ENCODE results near the gene SWAP70.

SWAP70 gene

GRCh38 chr11:9722023-9722422, 58.1 kb downstream of the SWAP70 start:
- H3K9ac ChIP-seq (ENCODE audit: insufficient read length, low read depth) = no peak overlapping the region
- H3K27me3 ChIP-seq (ENCODE audit: insufficient read depth, insufficient read length) = no peaks in the 10 kb centered on the region
- TF ChIP-seq YY1 (IDR thresholded peaks at IDR 0.05; ENCODE audit: insufficient read depth, insufficient read length) (no peak), SUZ12 (IDR thresholded peaks at IDR 0.05; ENCODE audit: extremely low read depth, insufficient read depth, insufficient read length) (no peak), ZNF274 (IDR thresholded peaks at IDR 0.05; ENCODE audit: low read depth, low read length) (no peak)
- H3K9me3 ChIP-seq (ENCODE audit: insufficient read depth, low read length) = no peaks in the 10 kb centered on the region
- no peak overlapping the region for H3K4me3 ChIP-seq (ENCODE audit: insufficient read length, low read depth)
- H3K36me3 ChIP-seq (ENCODE audit: insufficient read depth, insufficient read length, low read length) = peaks cover 33% of the 10 kb centered on the region
- peaks cover 4% of the 10 kb centered on the region for H3K4me1 ChIP-seq (ENCODE audit: insufficient read depth, insufficient read length)
- no peak for DNase-seq (ENCODE audit: low read depth, low spot score)

- Histone ChIP-seq H3K9ac (ENCODE audit: insufficient read length, low read depth) (no peak overlapping the region), H3K36me3 (ENCODE audit: insufficient read depth, insufficient read length, low read length) (peaks cover 40% of the 10 kb centered on the region), H3K27me3 (ENCODE audit: insufficient read depth, insufficient read length) (no peaks in the 10 kb centered on the region), H3K4me3 (ENCODE audit: insufficient read length, low read depth) (no peak overlapping the region), H3K9me3 (ENCODE audit: insufficient read depth, low read length) (no peaks in the 10 kb centered on the region), H3K4me1 (ENCODE audit: insufficient read depth, insufficient read length) (peaks cover 4% of the 10 kb centered on the region)
- TF ChIP-seq SUZ12 (IDR thresholded peaks at IDR 0.05; ENCODE audit: extremely low read depth, insufficient read depth, insufficient read length) (no peak), ZNF274 (IDR thresholded peaks at IDR 0.05; ENCODE audit: low read depth, low read length) (no peak), YY1 (IDR thresholded peaks at IDR 0.05; ENCODE audit: insufficient read depth, insufficient read length) (no peak)
- DNase-seq (ENCODE audit: low read depth, low spot score) = no peak
Measured at GRCh38 chr11:9722893-9723292, 59.0 kb downstream of the SWAP70 start.

GRCh38 chr11:9726321-9727022, 62.6 kb downstream of the SWAP70 start:
- Histone ChIP-seq H3K36me3 (ENCODE audit: insufficient read depth, insufficient read length, low read length) (peaks cover 56% of the 10 kb centered on the region), H3K4me3 (ENCODE audit: insufficient read length, low read depth) (no peak overlapping the region), H3K9me3 (ENCODE audit: insufficient read depth, low read length) (no peaks in the 10 kb centered on the region), H3K9ac (ENCODE audit: insufficient read length, low read depth) (no peak overlapping the region), H3K4me1 (ENCODE audit: insufficient read depth, insufficient read length) (peaks cover 4% of the 10 kb centered on the region), H3K27me3 (ENCODE audit: insufficient read depth, insufficient read length) (no peaks in the 10 kb centered on the region)
- no peak for DNase-seq (ENCODE audit: low read depth, low spot score)
- no peak for TF ChIP-seq SUZ12 (IDR thresholded peaks at IDR 0.05; ENCODE audit: extremely low read depth, insufficient read depth, insufficient read length)
- TF ChIP-seq ZNF274 (IDR thresholded peaks at IDR 0.05; ENCODE audit: low read depth, low read length) = no peak
- TF ChIP-seq YY1 (IDR thresholded peaks at IDR 0.05; ENCODE audit: insufficient read depth, insufficient read length) = no peak

GRCh38 chr11:9728058-9728457, 64.2 kb downstream of the SWAP70 start:
- Histone ChIP-seq H3K4me3 (ENCODE audit: insufficient read length, low read depth) (no peak overlapping the region), H3K4me1 (ENCODE audit: insufficient read depth, insufficient read length) (no peaks in the 10 kb centered on the region), H3K9me3 (ENCODE audit: insufficient read depth, low read length) (no peaks in the 10 kb centered on the region), H3K9ac (ENCODE audit: insufficient read length, low read depth) (no peak overlapping the region), H3K27me3 (ENCODE audit: insufficient read depth, insufficient read length) (no peaks in the 10 kb centered on the region), H3K36me3 (ENCODE audit: insufficient read depth, insufficient read length, low read length) (peaks cover 61% of the 10 kb centered on the region)
- no peak for DNase-seq (ENCODE audit: low read depth, low spot score)
- no peak for TF ChIP-seq ZNF274 (IDR thresholded peaks at IDR 0.05; ENCODE audit: low read depth, low read length)
- no peak for TF ChIP-seq YY1 (IDR thresholded peaks at IDR 0.05; ENCODE audit: insufficient read depth, insufficient read length)
- no peak for TF ChIP-seq SUZ12 (IDR thresholded peaks at IDR 0.05; ENCODE audit: extremely low read depth, insufficient read depth, insufficient read length)

- Histone ChIP-seq H3K4me1 (ENCODE audit: insufficient read depth, insufficient read length) (no peaks in the 10 kb centered on the region), H3K4me3 (ENCODE audit: insufficient read length, low read depth) (no peak overlapping the region), H3K36me3 (ENCODE audit: insufficient read depth, insufficient read length, low read length) (peaks cover 62% of the 10 kb centered on the region), H3K27me3 (ENCODE audit: insufficient read depth, insufficient read length) (no peaks in the 10 kb centered on the region), H3K9ac (ENCODE audit: insufficient read length, low read depth) (no peak overlapping the region), H3K9me3 (ENCODE audit: insufficient read depth, low read length) (no peaks in the 10 kb centered on the region)
- no peak for TF ChIP-seq YY1 (IDR thresholded peaks at IDR 0.05; ENCODE audit: insufficient read depth, insufficient read length)
- no peak for TF ChIP-seq ZNF274 (IDR thresholded peaks at IDR 0.05; ENCODE audit: low read depth, low read length)
- no peak for TF ChIP-seq SUZ12 (IDR thresholded peaks at IDR 0.05; ENCODE audit: extremely low read depth, insufficient read depth, insufficient read length)
- DNase-seq (ENCODE audit: low read depth, low spot score) = no peak
Measured at GRCh38 chr11:9731256-9731655, 67.4 kb downstream of the SWAP70 start.

GRCh38 chr11:9732453-9732852, 68.6 kb downstream of the SWAP70 start:
- Histone ChIP-seq H3K4me3 (ENCODE audit: insufficient read length, low read depth) (no peak overlapping the region), H3K4me1 (ENCODE audit: insufficient read depth, insufficient read length) (no peaks in the 10 kb centered on the region), H3K36me3 (ENCODE audit: insufficient read depth, insufficient read length, low read length) (peaks cover 72% of the 10 kb centered on the region), H3K9ac (ENCODE audit: insufficient read length, low read depth) (no peak overlapping the region), H3K27me3 (ENCODE audit: insufficient read depth, insufficient read length) (no peaks in the 10 kb centered on the region), H3K9me3 (ENCODE audit: insufficient read depth, low read length) (no peaks in the 10 kb centered on the region)
- no peak for TF ChIP-seq ZNF274 (IDR thresholded peaks at IDR 0.05; ENCODE audit: low read depth, low read length)
- TF ChIP-seq YY1 (IDR thresholded peaks at IDR 0.05; ENCODE audit: insufficient read depth, insufficient read length) = no peak
- TF ChIP-seq SUZ12 (IDR thresholded peaks at IDR 0.05; ENCODE audit: extremely low read depth, insufficient read depth, insufficient read length) = no peak
- no peak for DNase-seq (ENCODE audit: low read depth, low spot score)

GRCh38 chr11:9733212-9733611, 69.3 kb downstream of the SWAP70 start:
- Histone ChIP-seq H3K4me1 (ENCODE audit: insufficient read depth, insufficient read length) (no peaks in the 10 kb centered on the region), H3K4me3 (ENCODE audit: insufficient read length, low read depth) (no peak overlapping the region), H3K27me3 (ENCODE audit: insufficient read depth, insufficient read length) (no peaks in the 10 kb centered on the region), H3K9me3 (ENCODE audit: insufficient read depth, low read length) (no peaks in the 10 kb centered on the region), H3K9ac (ENCODE audit: insufficient read length, low read depth) (no peak overlapping the region), H3K36me3 (ENCODE audit: insufficient read depth, insufficient read length, low read length) (peaks cover 70% of the 10 kb centered on the region)
- TF ChIP-seq ZNF274 (IDR thresholded peaks at IDR 0.05; ENCODE audit: low read depth, low read length) (no peak), YY1 (IDR thresholded peaks at IDR 0.05; ENCODE audit: insufficient read depth, insufficient read length) (no peak), SUZ12 (IDR thresholded peaks at IDR 0.05; ENCODE audit: extremely low read depth, insufficient read depth, insufficient read length) (no peak)
- no peak for DNase-seq (ENCODE audit: low read depth, low spot score)
